ENCODE measurements around the gene CES4A.
"Not testable (repeated sequence)": the region's sequence is repeated elsewhere in the genome, so short reads cannot be mapped to it uniquely, and the experiment has no call there.

The CES4A gene

GRCh38 chr16:66988197-66988788 is at the start of gene CES4A:
CES4A (plus strand) TSS chr16:66988589; CDS start chr16:66988773, 184 bp downstream.
- in situ Hi-C loops (cut with MboI; ENCODE audit: low sequenced_read_pairs) = no loop called here

- in situ Hi-C loops (cut with MboI; ENCODE audit: low sequenced_read_pairs) = no loop called here
These were observed 49.0 kb upstream of the CES4A start for GRCh38 chr16:66939366-66939765.

GRCh38 chr16:66940236-66940635 is 48.2 kb upstream of the CES4A start:
- in situ Hi-C loops (cut with MboI; ENCODE audit: low sequenced_read_pairs) = no loop called here

GRCh38 chr16:66942981-66943380 is 45.4 kb upstream of the CES4A start:
- in situ Hi-C loops (cut with MboI; ENCODE audit: low sequenced_read_pairs) = no loop called here

- in situ Hi-C loops (cut with MboI; ENCODE audit: low sequenced_read_pairs) = no loop called here
These were observed 44.8 kb upstream of the CES4A start for GRCh38 chr16:66943426-66944053.

- in situ Hi-C loops (cut with MboI; ENCODE audit: low sequenced_read_pairs) = no loop called here
These were observed 44.3 kb upstream of the CES4A start for GRCh38 chr16:66944054-66944441.

- in situ Hi-C loops (cut with MboI; ENCODE audit: low sequenced_read_pairs) = not testable (repeated sequence)
These were observed 43.4 kb upstream of the CES4A start for GRCh38 chr16:66944971-66945370.

GRCh38 chr16:66945939-66946338 is 42.5 kb upstream of the CES4A start:
- in situ Hi-C loops (cut with MboI; ENCODE audit: low sequenced_read_pairs) = no loop called here

GRCh38 chr16:66946541-66946940 is 41.8 kb upstream of the CES4A start:
- in situ Hi-C loops (cut with MboI; ENCODE audit: low sequenced_read_pairs) = no loop called here

- in situ Hi-C loops (cut with MboI; ENCODE audit: low sequenced_read_pairs) = no loop called here
These were observed 41.5 kb upstream of the CES4A start for GRCh38 chr16:66946974-66947301.

GRCh38 chr16:66947302-66948065 is 40.9 kb upstream of the CES4A start:
- in situ Hi-C loops (cut with MboI; ENCODE audit: low sequenced_read_pairs) = no loop called here

GRCh38 chr16:66948134-66948836 is 40.1 kb upstream of the CES4A start:
- in situ Hi-C loops (cut with MboI; ENCODE audit: low sequenced_read_pairs) = no loop called here

- in situ Hi-C loops (cut with MboI; ENCODE audit: low sequenced_read_pairs) = no loop called here
These were observed 39.6 kb upstream of the CES4A start for GRCh38 chr16:66948837-66949225.

GRCh38 chr16:66949472-66949871 is 38.9 kb upstream of the CES4A start:
- in situ Hi-C loops (cut with MboI; ENCODE audit: low sequenced_read_pairs) = no loop called here

GRCh38 chr16:66950437-66950836 is 38.0 kb upstream of the CES4A start:
- in situ Hi-C loops (cut with MboI; ENCODE audit: low sequenced_read_pairs) = no loop called here

- in situ Hi-C loops (cut with MboI; ENCODE audit: low sequenced_read_pairs) = no loop called here
These were observed 37.2 kb upstream of the CES4A start for GRCh38 chr16:66950971-66951790.

- in situ Hi-C loops (cut with MboI; ENCODE audit: low sequenced_read_pairs) = no loop called here
These were observed 35.8 kb upstream of the CES4A start for GRCh38 chr16:66952430-66953110.

- in situ Hi-C loops (cut with MboI; ENCODE audit: low sequenced_read_pairs) = no loop called here
These were observed 34.8 kb upstream of the CES4A start for GRCh38 chr16:66953462-66954096.

GRCh38 chr16:66954097-66954659 is 34.2 kb upstream of the CES4A start:
- in situ Hi-C loops (cut with MboI; ENCODE audit: low sequenced_read_pairs) = no loop called here
